Hindlimb muscle (tissue), 1 donor: ENCODE data around the gene VAPB. TPM values are rescaled to one million over a fixed set of nuclear protein-coding genes. Genes with fewer than 3 reads are reported as not detected.

ENCODE experiments used
- DNase-seq: peaks from one replicate; pipeline ENCODE4 v3.0.0-alpha.2; 2013
- polyA plus RNA-seq: library from polyadenylated mRNA; unstranded; fragments of 120-200 nt; gene quantifications from one replicate; pipeline ENCODE4 v1.2.1, GENCODE V29; 2013; ENCODE audit not compliant: insufficient read length

Gene VAPB
- polyA plus RNA-seq, 1 donor: 54.2 TPM

DNA sequence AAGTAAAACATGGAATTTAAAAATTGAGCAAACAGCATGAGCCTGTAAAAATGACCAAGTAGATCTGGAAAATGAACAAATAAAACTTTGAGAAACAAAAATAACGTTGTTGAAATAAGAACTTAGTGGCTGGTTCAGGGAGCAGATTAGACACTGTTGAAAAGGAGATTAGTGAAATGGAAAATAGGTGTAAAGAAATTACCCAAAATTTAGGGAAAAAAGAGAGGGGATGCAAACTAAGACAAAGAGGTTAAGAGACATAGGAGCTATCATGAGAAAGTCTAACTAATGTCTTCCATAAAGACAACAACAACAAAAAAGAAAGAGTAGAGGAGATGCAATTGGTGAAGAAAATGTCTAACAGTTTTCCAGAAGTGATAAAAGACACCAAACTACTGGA lies 97.2 kb downstream of the VAPB start:
- DNase-seq: no peak

DNA sequence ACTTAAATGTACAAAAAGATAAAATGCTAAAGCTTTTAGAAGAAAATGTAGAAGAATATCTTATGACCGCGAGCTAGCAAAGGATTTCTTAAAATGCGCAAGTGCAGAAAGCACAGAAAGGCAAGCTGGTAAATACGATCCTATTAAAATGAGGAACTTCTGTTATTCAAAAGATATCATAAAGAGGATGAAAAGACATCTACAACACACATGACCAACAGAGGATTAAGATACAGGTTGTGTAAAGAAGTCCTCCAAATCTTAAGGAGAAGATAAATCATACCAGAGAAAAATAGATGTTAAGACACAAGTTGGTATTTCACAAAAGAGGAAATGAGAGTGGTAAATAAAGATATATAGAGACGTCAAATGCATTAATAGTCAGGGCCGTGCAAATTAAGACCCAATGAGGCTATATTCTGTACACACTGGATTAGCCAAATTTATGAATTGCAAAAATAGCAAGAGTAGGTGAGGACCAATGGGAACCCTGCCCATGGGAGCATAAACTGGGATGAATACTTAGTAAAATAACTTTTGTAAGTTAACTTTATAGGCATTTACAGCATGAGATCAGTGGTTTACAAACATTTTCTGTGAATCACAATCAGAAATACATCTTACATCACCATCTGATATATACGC lies 103.2 kb downstream of the VAPB start:
- DNase-seq: no peak

DNA sequence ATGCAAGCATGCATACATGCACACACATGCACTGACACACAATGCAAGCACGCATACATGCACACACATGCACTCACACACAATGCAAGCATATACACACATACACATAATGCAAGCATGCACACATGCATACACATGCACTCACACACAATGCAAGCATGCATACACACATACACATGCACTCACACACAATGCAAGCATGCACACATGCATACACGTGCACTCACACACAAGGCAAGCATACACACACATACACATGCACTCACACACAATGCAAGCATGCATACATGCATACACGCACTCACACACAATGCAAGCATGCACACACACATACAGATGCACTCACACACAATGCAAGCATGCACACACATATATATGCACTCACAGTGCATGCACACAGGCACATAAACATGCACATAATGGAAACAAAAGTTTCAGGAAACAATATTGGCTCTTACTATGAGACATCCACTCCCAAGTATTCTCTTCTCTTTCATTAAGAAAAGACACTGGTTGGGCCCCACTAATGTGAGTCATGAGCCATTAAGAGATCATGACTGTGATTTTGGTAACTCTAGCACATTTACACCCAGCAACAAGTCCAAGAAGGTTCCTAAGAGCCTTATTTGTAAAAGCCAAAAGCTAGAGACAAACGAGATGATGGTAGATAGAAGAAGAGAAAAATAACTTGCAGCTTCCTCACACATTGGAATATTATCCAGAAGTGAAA lies 103.9 kb downstream of the VAPB start:
- DNase-seq: no peak

- no peak for DNase-seq
These were observed 106.0 kb downstream of the VAPB start for GRCh38 chr20:58494923-58495622.

DNA sequence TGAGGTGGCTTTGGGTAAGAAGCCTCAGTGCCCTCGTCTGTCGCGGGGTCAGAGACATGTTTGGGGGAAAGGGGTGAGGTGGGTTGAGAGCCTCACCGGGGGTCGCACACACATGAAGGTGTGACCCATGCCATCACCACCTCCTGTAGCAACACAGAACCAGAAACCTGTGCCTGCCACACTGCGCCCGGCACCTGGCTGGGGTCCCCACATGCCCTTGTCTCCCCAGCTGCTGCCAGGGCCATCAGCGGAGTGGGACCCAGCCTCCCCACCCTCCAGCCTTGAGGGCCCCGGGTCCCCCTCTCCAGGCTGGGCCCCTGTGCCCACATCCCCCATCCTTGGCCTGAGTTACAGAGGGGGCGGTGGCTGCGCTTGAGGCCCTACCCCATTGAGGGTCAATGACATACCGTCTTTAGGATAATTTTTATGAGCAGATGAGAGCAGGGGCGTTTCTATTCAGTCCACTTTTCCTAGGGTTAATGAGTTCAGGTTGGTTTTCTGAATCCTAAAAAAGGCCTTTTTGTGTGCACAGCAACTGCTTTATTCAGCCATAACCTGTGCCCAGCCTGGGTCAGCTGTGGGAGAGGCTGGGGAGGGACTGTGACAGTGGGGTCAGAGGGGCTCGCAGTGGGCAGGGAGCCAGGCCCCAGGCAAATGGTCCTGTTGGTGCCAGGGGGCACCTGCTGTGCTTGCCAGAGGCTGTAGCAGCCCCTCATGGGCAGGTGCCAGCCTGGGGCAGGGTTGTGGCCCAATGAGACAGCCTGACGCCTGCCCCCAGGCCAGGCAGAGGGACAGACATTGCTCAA lies 106.8 kb downstream of the VAPB start:
- DNase-seq: no peak

- DNase-seq: no peak
These were observed 107.4 kb downstream of the VAPB start for GRCh38 chr20:58496429-58496769.

- no peak for DNase-seq
These were observed 108.1 kb downstream of the VAPB start for GRCh38 chr20:58497076-58497641.

DNA sequence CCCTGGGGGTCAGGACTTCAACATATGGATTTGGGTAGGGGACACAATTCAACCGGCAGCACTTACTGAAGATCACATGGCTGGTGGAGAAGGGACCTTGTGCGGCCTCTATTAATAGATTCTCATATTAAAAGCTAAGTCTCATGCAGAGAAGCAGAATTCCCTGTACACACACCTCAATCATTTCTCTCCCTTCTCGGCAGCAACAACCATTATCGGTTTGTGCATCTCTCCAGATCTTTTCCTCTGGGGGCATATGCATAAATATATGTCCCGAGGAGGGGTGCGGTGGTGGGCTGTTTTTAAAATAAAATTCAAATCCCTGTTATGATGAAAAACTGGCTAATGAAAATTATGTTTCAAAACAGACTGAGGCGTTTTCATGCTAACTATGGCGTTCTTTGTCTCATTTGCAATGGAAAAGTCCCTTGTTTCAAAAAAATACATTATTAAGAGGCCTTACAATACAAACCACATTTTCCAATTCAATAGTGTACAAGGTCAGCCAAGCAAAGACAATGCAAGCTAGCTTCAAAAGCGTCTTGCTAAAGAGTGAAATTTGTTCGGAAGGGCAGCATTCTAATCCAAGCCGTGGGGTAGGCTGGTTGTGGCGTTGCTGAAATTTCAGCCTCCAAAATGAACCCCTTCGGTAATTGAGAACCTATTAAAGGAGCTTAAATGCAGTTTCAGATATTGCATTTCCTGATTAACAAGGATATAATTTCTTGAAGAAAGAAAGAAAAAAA lies 108.9 kb downstream of the VAPB start:
- no peak for DNase-seq

GRCh38 chr20:58498470-58499068 lies 109.5 kb downstream of the VAPB start:
- no peak for DNase-seq

- DNase-seq: no peak
These were observed 111.2 kb downstream of the VAPB start for GRCh38 chr20:58500256-58500655.

Other genes with a start within 250 kb of the VAPB start
- not detected for gene ANKRD60, start 160.6 kb upstream of the VAPB start, polyA plus RNA-seq
- gene RAB22A, start 79.5 kb upstream of the VAPB start, polyA plus RNA-seq: 13.5 TPM
- 5.4 TPM for gene APCDD1L, start 126.2 kb downstream of the VAPB start, polyA plus RNA-seq